Measurements from ENCODE around the gene TRAPPC1.

GRCh38 chr17:7915179-7915610 lies 16.6 kb downstream of the TRAPPC1 start:
- TF ChIP-seq POLR2A (IDR thresholded peaks at IDR 0.05; ENCODE audit: low read depth, low read length) = no peak
- no peak for TF ChIP-seq RAD21 (IDR thresholded peaks at IDR 0.05; ENCODE audit: low read length)
- TF ChIP-seq CTCF (conservative IDR thresholded peaks at IDR 0.05; ENCODE audit: low read depth, low read length) = no peak
- TF ChIP-seq RFX5 (IDR thresholded peaks at IDR 0.05; ENCODE audit: low read depth, low read length) = no peak
- no peak for TF ChIP-seq RCOR1 (IDR thresholded peaks at IDR 0.05; ENCODE audit: insufficient replicate concordance, low read length)
- TF ChIP-seq, protein P1, sequence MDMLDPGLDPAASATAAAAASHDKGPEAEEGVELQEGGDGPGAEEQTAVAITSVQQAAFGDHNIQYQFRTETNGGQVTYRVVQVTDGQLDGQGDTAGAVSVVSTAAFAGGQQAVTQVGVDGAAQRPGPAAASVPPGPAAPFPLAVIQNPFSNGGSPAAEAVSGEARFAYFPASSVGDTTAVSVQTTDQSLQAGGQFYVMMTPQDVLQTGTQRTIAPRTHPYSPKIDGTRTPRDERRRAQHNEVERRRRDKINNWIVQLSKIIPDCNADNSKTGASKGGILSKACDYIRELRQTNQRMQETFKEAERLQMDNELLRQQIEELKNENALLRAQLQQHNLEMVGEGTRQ (IDR thresholded peaks at IDR 0.05; ENCODE audit: low read depth, low read length) = no peak; the same call in 1 of the 2 replicates
- TF ChIP-seq MAFK (IDR thresholded peaks at IDR 0.05; ENCODE audit: low read depth, low read length) = no peak
- no peak for TF ChIP-seq MXI1 (IDR thresholded peaks at IDR 0.05; ENCODE audit: borderline replicate concordance, low read depth, low read length)
- TF ChIP-seq MAZ (IDR thresholded peaks at IDR 0.05; ENCODE audit: borderline replicate concordance, low read depth, low read length) = 0 out of 2 replicates have a peak, but pooled peaks have one; percentile 1
- TF ChIP-seq BHLHE40 (IDR thresholded peaks at IDR 0.05; ENCODE audit: low read depth, low read length) = no peak
- no peak for TF ChIP-seq SMC3 (IDR thresholded peaks at IDR 0.05; ENCODE audit: low read depth, low read length)
- TF ChIP-seq ELK1 (IDR thresholded peaks at IDR 0.05; ENCODE audit: borderline replicate concordance, low read depth, low read length) = no peak
- no peak for TF ChIP-seq CEBPB (IDR thresholded peaks at IDR 0.05; ENCODE audit: low read depth, low read length)

All from IMR-90 (cell line).